Panc1 (cell line): ENCODE results near the gene DPEP1. TPM values are rescaled to one million over a fixed set of nuclear protein-coding genes. Genes with fewer than 3 reads are reported as not detected.
"Not testable (repeated sequence)": the region's sequence is repeated elsewhere in the genome, so short reads cannot be mapped to it uniquely, and the experiment has no call there.

ENCODE experiments used
- ATAC-seq: fragments of 200-7000 bp; cut with Tn5 transposase; 2 replicates; pipeline ENCODE4 v1.9.1; 2020; ENCODE audit warnings: mild to moderate bottlenecking, moderate library complexity
- BruUV-seq: library from RNA; stranded (reverse); fragments of 400-500 nt; replicated peaks from 2 replicates; lab custom pipeline; 2021; lab: Mats Ljungman, UMichigan
- CTCF ChIA-PET: fragments of 300-600 bp; sonication (Branson Sonifier 250); formaldehyde crosslinking; loops from one replicate; lab custom pipeline; 2022; ENCODE audit warnings: antibody characterized with exemption; lab: Charles Lee
- POLR2A ChIA-PET: fragments of 300-600 bp; sonication (Branson Sonifier 250); formaldehyde crosslinking; loops from one replicate; lab custom pipeline; 2022; ENCODE audit warnings: antibody characterized with exemption; lab: Charles Lee
- DNase-seq: peaks from one replicate; pipeline ENCODE4 v3.0.0-alpha.2; 2010; ENCODE audit warnings: low read depth, low spot score
- H3K27ac ChIP-seq: 2 replicates; pipeline ENCODE4 v1.5.1; 2011; ENCODE audit warnings: mild to moderate bottlenecking, low read length, inconsistent platforms
- H3K27me3 ChIP-seq: fragments of 200-500 bp; sonication (Bioruptor generic); 2 replicates; pipeline ENCODE4 v1.6.0; 2014; ENCODE audit warnings: low read length, inconsistent platforms; ENCODE audit not compliant: control insufficient read depth, insufficient read depth
- H3K36me3 ChIP-seq: fragments of 200-500 bp; sonication (Bioruptor generic); 2 replicates; pipeline ENCODE4 v1.5.1; 2014; ENCODE audit warnings: inconsistent platforms, mild to moderate bottlenecking, low read length, moderate library complexity; ENCODE audit not compliant: control insufficient read depth, insufficient read depth
- H3K4me1 ChIP-seq: 2 replicates; pipeline ENCODE4 v1.5.1; 2011; ENCODE audit warnings: inconsistent platforms, mild to moderate bottlenecking, low read length, moderate library complexity; ENCODE audit not compliant: control insufficient read depth, insufficient read depth
- H3K4me3 ChIP-seq, 2 experiments: 2 replicates each; pipeline ENCODE4 v1.5.1; 2011 to 2012; ENCODE audit warnings: low read depth in 2 of 2, low read length in 2 of 2, mild to moderate bottlenecking in 2 of 2, inconsistent platforms in 1 of 2, moderate library complexity in 1 of 2
- H3K9me3 ChIP-seq: fragments of 200-500 bp; sonication (Bioruptor generic); 2 replicates; pipeline ENCODE4 v1.5.1; 2014; ENCODE audit warnings: low read depth, mild to moderate bottlenecking, inconsistent platforms, low read length, moderate library complexity; ENCODE audit not compliant: control insufficient read depth, insufficient read depth
- CTCF ChIP-seq: fragments of 450-650 bp; IDR thresholded peaks from 2 replicates; pipeline ENCODE4 v1.5.1; 2017; ENCODE audit warnings: mild to moderate bottlenecking
- POLR2AphosphoS5 ChIP-seq: IDR thresholded peaks from 2 replicates; pipeline ENCODE4 v1.6.1; 2012; ENCODE audit warnings: mild to moderate bottlenecking, low read depth, low read length, moderate library complexity
- REST ChIP-seq, 2 experiments: IDR thresholded peaks; 2 replicates each; pipeline ENCODE4 v1.6.1; 2011 to 2012; ENCODE audit warnings: low read depth in 2 of 2, control low read depth in 1 of 2, low read length in 1 of 2, mild to moderate bottlenecking in 1 of 2, moderate library complexity in 1 of 2; ENCODE audit not compliant: insufficient read depth in 1 of 2
- SIN3A ChIP-seq: IDR thresholded peaks from 2 replicates; pipeline ENCODE4 v1.6.1; 2012; ENCODE audit warnings: low read depth, mild to moderate bottlenecking, low read length, moderate library complexity, borderline replicate concordance; ENCODE audit not compliant: insufficient read depth
- TCF7L2 ChIP-seq: IDR thresholded peaks from 2 replicates; pipeline ENCODE4 v1.6.1; 2011; ENCODE audit warnings: mild to moderate bottlenecking, low read depth, low read length, inconsistent platforms
- in situ Hi-C: cut with HindIII; loops from 2 replicates; pipeline ENCODE4 v1.10.0; 2016; ENCODE audit warnings: low sequenced_read_pairs, low pct_unique_long_range_greater_than_20kb
- intact Hi-C: fragments of 100-400 bp; cut with micrococcal nuclease; formaldehyde crosslinking; loops from one replicate; pipeline ENCODE4 v1.10.0; 2022; ENCODE audit not compliant: unreplicated experiment
- total RNA-seq: library from RNA; stranded (reverse); gene quantifications from one replicate; pipeline ENCODE4 v1.2.1, GENCODE V29; 2021; ENCODE audit not compliant: unreplicated experiment

Gene DPEP1
- total RNA-seq, 1 experiment from 2014 or later, result 0.18 TPM

GRCh38 chr16:89660146-89660545, 46.7 kb downstream of the DPEP1 start:
- Histone ChIP-seq H3K4me1 (no peaks in the 10 kb centered on the region), H3K9me3 (no peaks in the 10 kb centered on the region), H3K27me3 (no peaks in the 10 kb centered on the region), H3K27ac (no peak overlapping the region), H3K36me3 (peaks cover 18% of the 10 kb centered on the region), H3K4me3 (no peak overlapping the region)
- no peak for TF ChIP-seq REST (IDR thresholded peaks at IDR 0.05; ENCODE audit: insufficient read depth in 1 of 2, low read depth in 2 of 2, low read length in 1 of 2)
- TF ChIP-seq TCF7L2, result no peak
- no peak for TF ChIP-seq SIN3A
- TF ChIP-seq CTCF, result no peak
- TF ChIP-seq POLR2AphosphoS5, result no peak
- in situ Hi-C loops (no loop called here), intact Hi-C loops (no loop called here)
- POLR2A ChIA-PET, result no interaction called here
- no TSS peak for BruUV-seq
- CTCF ChIA-PET, result no interaction called here
- no peak for ATAC-seq
- DNase-seq, result no peak

- no peaks in the 10 kb centered on the region for H3K27me3 ChIP-seq
- ChIA-PET POLR2A (no interaction called here), CTCF (no interaction called here)
- no peak for TF ChIP-seq SIN3A
- TF ChIP-seq TCF7L2, result no peak
- no peak for TF ChIP-seq REST (IDR thresholded peaks at IDR 0.05; ENCODE audit: insufficient read depth in 1 of 2, low read depth in 2 of 2, low read length in 1 of 2)
- no peak for TF ChIP-seq POLR2AphosphoS5
- TF ChIP-seq CTCF, result no peak
- DNase-seq (no peak), ATAC-seq (no peak)
- intact Hi-C loops, result no loop called here
- peaks cover 18% of the 10 kb centered on the region for H3K36me3 ChIP-seq
- no peak overlapping the region for H3K4me3 ChIP-seq
- no TSS peak for BruUV-seq
- no peaks in the 10 kb centered on the region for H3K4me1 ChIP-seq
- in situ Hi-C loops, result no loop called here
- no peak overlapping the region for H3K27ac ChIP-seq
- no peaks in the 10 kb centered on the region for H3K9me3 ChIP-seq
Measured at GRCh38 chr16:89661215-89661614, 47.8 kb downstream of the DPEP1 start.

- ATAC-seq, H3K4me1 ChIP-seq, in situ Hi-C loops, H3K36me3 ChIP-seq, H3K4me3 ChIP-seq, H3K9me3 ChIP-seq, BruUV-seq, H3K27me3 ChIP-seq, intact Hi-C loops, CTCF ChIA-PET, H3K27ac ChIP-seq, DNase-seq: not testable (repeated sequence)
- POLR2A ChIA-PET, result interaction anchor here (0.6 kb wide), 1 partner anchor 98 kb away, joined by 4 read pairs; no protein-coding TSS in a partner anchor
Measured at GRCh38 chr16:89664238-89664637, 50.8 kb downstream of the DPEP1 start.

GRCh38 chr16:89667000-89667399, 53.6 kb downstream of the DPEP1 start:
- BruUV-seq, H3K9me3 ChIP-seq, H3K27me3 ChIP-seq, intact Hi-C loops, H3K27ac ChIP-seq, CTCF ChIA-PET, H3K36me3 ChIP-seq, H3K4me1 ChIP-seq, DNase-seq, H3K4me3 ChIP-seq, in situ Hi-C loops, POLR2A ChIA-PET, ATAC-seq: not testable (repeated sequence)
